Measurements from ENCODE around the gene TBX5.
A peak's percentile ranks its signal among the peaks of the same experiment; 100 is the strongest.
"Not testable (repeated sequence)": the region's sequence is repeated elsewhere in the genome, so short reads cannot be mapped to it uniquely, and the experiment has no call there.

TBX5 gene

GRCh38 chr12:114384739-114385138 is 21.2 kb downstream of the TBX5 start:
- DNase-seq (ENCODE audit: low spot score): no peak

- DNase-seq (ENCODE audit: low spot score): no peak
These were observed 24.8 kb downstream of the TBX5 start for GRCh38 chr12:114381177-114381576.

GRCh38 chr12:114371733-114372132 is 34.2 kb downstream of the TBX5 start:
- DNase-seq (ENCODE audit: low spot score): no peak

- DNase-seq (ENCODE audit: low spot score): no peak
These were observed 34.7 kb downstream of the TBX5 start for GRCh38 chr12:114371250-114371649.

GRCh38 chr12:114368685-114369452 is 37.1 kb downstream of the TBX5 start:
- no peak for DNase-seq (ENCODE audit: low spot score)

GRCh38 chr12:114361992-114362391 is 44.0 kb downstream of the TBX5 start:
- DNase-seq (ENCODE audit: low spot score): no peak

- no peak for DNase-seq (ENCODE audit: low spot score)
These were observed 44.4 kb downstream of the TBX5 start for GRCh38 chr12:114361545-114361944.

- no peak for DNase-seq (ENCODE audit: low spot score)
These were observed 45.5 kb downstream of the TBX5 start for GRCh38 chr12:114360485-114360884.

GRCh38 chr12:114355389-114356088 is 50.4 kb downstream of the TBX5 start:
- DNase-seq (ENCODE audit: low spot score): no peak

GRCh38 chr12:114349239-114349638 is 56.7 kb downstream of the TBX5 start:
- not testable (repeated sequence) for DNase-seq (ENCODE audit: low spot score)

GRCh38 chr12:114347861-114348260 is 58.1 kb downstream of the TBX5 start:
- DNase-seq (ENCODE audit: low spot score): no peak

GRCh38 chr12:114344831-114345230 is 61.1 kb downstream of the TBX5 start:
- no peak for DNase-seq (ENCODE audit: low spot score)

- DNase-seq (ENCODE audit: low spot score): no peak
These were observed 61.7 kb downstream of the TBX5 start for GRCh38 chr12:114344303-114344663.

GRCh38 chr12:114343585-114344302 is 62.2 kb downstream of the TBX5 start:
- no peak for DNase-seq (ENCODE audit: low spot score)

GRCh38 chr12:114342656-114343055 is 63.3 kb downstream of the TBX5 start:
- DNase-seq (ENCODE audit: low spot score): no peak

- no peak for DNase-seq (ENCODE audit: low spot score)
These were observed 64.3 kb downstream of the TBX5 start for GRCh38 chr12:114341635-114342034.

- no peak for DNase-seq (ENCODE audit: low spot score)
These were observed 65.7 kb downstream of the TBX5 start for GRCh38 chr12:114340231-114340630.

GRCh38 chr12:114339626-114340025 is 66.3 kb downstream of the TBX5 start:
- DNase-seq (ENCODE audit: low spot score): no peak

- DNase-seq (ENCODE audit: low spot score): peak; percentile 60
These were observed 70.3 kb downstream of the TBX5 start for GRCh38 chr12:114335607-114336006.

GRCh38 chr12:114334395-114334794 is 71.5 kb downstream of the TBX5 start:
- DNase-seq (ENCODE audit: low spot score): no peak

GRCh38 chr12:114328292-114328691 is 77.7 kb downstream of the TBX5 start:
- no peak for DNase-seq (ENCODE audit: low spot score)

- DNase-seq (ENCODE audit: low spot score): no peak
These were observed 78.2 kb downstream of the TBX5 start for GRCh38 chr12:114327765-114328164.

- no peak for DNase-seq (ENCODE audit: low spot score)
These were observed 84.4 kb downstream of the TBX5 start for GRCh38 chr12:114321524-114321923.
